Colonic mucosa (tissue), 2 donors: ENCODE data around the gene EMD. TPM values are rescaled to one million over a fixed set of nuclear protein-coding genes. Genes with fewer than 3 reads are reported as not detected.

Source experiments
- total RNA-seq, 2 donors: library from RNA; stranded (reverse); fragmentation: NEBNext Ultra II Directional in 1 of 2; extraction: Animal tissue kit (Norgen Biotek cat#: 25700) in 1 of 2; gene quantifications; one replicate each; pipeline ENCODE4 v1.2.1, GENCODE V29; 2021
- donor health status: DM: no; HTN: no; CAD: no.
- donor health status: DM: no; HTN: no; CAD: no.

EMD gene
- total RNA-seq, 2 donors from 2014 or later = 44.4 to 49.1 TPM

Other genes starting within 250 kb of the EMD start
- not detected for gene OPN1LW, start 235.1 kb upstream of the EMD start, total RNA-seq
- gene OPN1MW, start 196.7 kb upstream of the EMD start, total RNA-seq = not detected
- not detected for gene OPN1MW2, start 159.5 kb upstream of the EMD start, total RNA-seq
- not detected for gene OPN1MW3, start 121.7 kb upstream of the EMD start, total RNA-seq
- gene TEX28, start 84.2 kb upstream of the EMD start, total RNA-seq = not detected
- not detected for gene TKTL1, start 83.5 kb upstream of the EMD start, total RNA-seq
- 100 to 1,000 TPM; 124 to 773 TPM for gene FLNA, start 4.7 kb upstream of the EMD start, total RNA-seq
- gene RPL10, start 19.1 kb downstream of the EMD start, total RNA-seq = 1,000 to 10,000 TPM; 1,915 to 2,641 TPM
- 10 to 100 TPM; 19.1 to 29.2 TPM for gene DNASE1L1, start 30.0 kb downstream of the EMD start, total RNA-seq
- 10 to 100 TPM; 33.2 to 54.5 TPM for gene TAFAZZIN, start 32.2 kb downstream of the EMD start, total RNA-seq
- gene ATP6AP1, start 49.4 kb downstream of the EMD start, total RNA-seq = 10 to 100 TPM; 86.3 to 96.9 TPM
- 10 to 100 TPM; 63.0 to 83.0 TPM for gene GDI1, start 57.9 kb downstream of the EMD start, total RNA-seq
- 10 to 100 TPM; 41.9 to 60.1 TPM for gene FAM50A, start 64.8 kb downstream of the EMD start, total RNA-seq
- 10 to 100 TPM; 37.7 to 43.9 TPM for gene PLXNA3, start 79.0 kb downstream of the EMD start, total RNA-seq
- 10 to 100 TPM; 10.0 to 35.3 TPM for gene LAGE3, start 100.0 kb downstream of the EMD start, total RNA-seq
- gene UBL4A, start 107.3 kb downstream of the EMD start, total RNA-seq = 10 to 100 TPM; 24.7 to 40.9 TPM
- 10 to 100 TPM; 23.0 to 24.5 TPM for gene SLC10A3, start 111.3 kb downstream of the EMD start, total RNA-seq
- 10 to 100 TPM; 63.1 to 71.1 TPM for gene FAM3A, start 136.9 kb downstream of the EMD start, total RNA-seq
- 10 to 100 TPM; 41.0 to 48.6 TPM for gene G6PD, start 167.6 kb downstream of the EMD start, total RNA-seq
- 10 to 100 TPM; 20.6 to 28.4 TPM for gene IKBKG, start 168.3 kb downstream of the EMD start, total RNA-seq
- not detected for gene CTAG1A, start 205.8 kb downstream of the EMD start, total RNA-seq
- gene CTAG1B, start 240.0 kb downstream of the EMD start, total RNA-seq = not detected